ENCODE data around the gene CNTRL.

GRCh38 chr9:121071756-121072421 is 2.9 kb upstream of the CNTRL start:
- TF ChIP-seq CTCF (IDR thresholded peaks at IDR 0.05) (peak; percentile 19 to 53 (median 38)), POLR2A (IDR thresholded peaks at IDR 0.05) (no peak)
